ENCODE measurements around the gene PDE6A.

The PDE6A gene

GRCh38 chr5:149935431-149935901 lies 9.1 kb downstream of the PDE6A start:
- no peak overlapping the region for H3K4me3 ChIP-seq (ENCODE audit: low read depth, low read length)
- no peak for TF ChIP-seq CTCF (IDR thresholded peaks at IDR 0.05; ENCODE audit: low read depth, low read length)

GRCh38 chr5:149932445-149933350 lies 11.9 kb downstream of the PDE6A start:
- peak; percentile 51 for TF ChIP-seq CTCF (IDR thresholded peaks at IDR 0.05; ENCODE audit: low read depth, low read length)
- H3K4me3 ChIP-seq (ENCODE audit: low read depth, low read length), result peak overlapping the region; percentile 44

GRCh38 chr5:149931992-149932436 lies 12.6 kb downstream of the PDE6A start:
- H3K4me3 ChIP-seq (ENCODE audit: low read depth, low read length), result peak overlapping the region; percentile 44
- no peak for TF ChIP-seq CTCF (IDR thresholded peaks at IDR 0.05; ENCODE audit: low read depth, low read length)

GRCh38 chr5:149930749-149931574 lies 13.6 kb downstream of the PDE6A start:
- no peak for TF ChIP-seq CTCF (IDR thresholded peaks at IDR 0.05; ENCODE audit: low read depth, low read length)
- H3K4me3 ChIP-seq (ENCODE audit: low read depth, low read length), result peak overlapping the region; percentile 29; the same call in 1 of the 2 replicates

GRCh38 chr5:149930043-149930748 lies 14.4 kb downstream of the PDE6A start:
- TF ChIP-seq CTCF (IDR thresholded peaks at IDR 0.05; ENCODE audit: low read depth, low read length), result no peak
- peak overlapping the region; percentile 29 for H3K4me3 ChIP-seq (ENCODE audit: low read depth, low read length)

GRCh38 chr5:149924486-149924885 lies 20.1 kb downstream of the PDE6A start:
- no peak overlapping the region for H3K4me3 ChIP-seq (ENCODE audit: low read depth, low read length)
- no peak for TF ChIP-seq CTCF (IDR thresholded peaks at IDR 0.05; ENCODE audit: low read depth, low read length)
